AG09319 (cell line): ENCODE data around the gene MTHFD1.
A peak's percentile ranks its signal among the peaks of the same experiment; 100 is the strongest.

Experiments used
- DNase-seq: peaks from one replicate; pipeline ENCODE4 v3.0.0-alpha.2; 2010; ENCODE audit warnings: low read depth; ENCODE audit errors: extremely low read depth
- TF ChIP-seq, protein P1 (sequence below): IDR thresholded peaks from 2 replicates; pipeline ENCODE4 v1.5.1; 2011; ENCODE audit warnings: low read depth, mild to moderate bottlenecking, inconsistent platforms, low read length, moderate library complexity

MTHFD1 gene

DNA sequence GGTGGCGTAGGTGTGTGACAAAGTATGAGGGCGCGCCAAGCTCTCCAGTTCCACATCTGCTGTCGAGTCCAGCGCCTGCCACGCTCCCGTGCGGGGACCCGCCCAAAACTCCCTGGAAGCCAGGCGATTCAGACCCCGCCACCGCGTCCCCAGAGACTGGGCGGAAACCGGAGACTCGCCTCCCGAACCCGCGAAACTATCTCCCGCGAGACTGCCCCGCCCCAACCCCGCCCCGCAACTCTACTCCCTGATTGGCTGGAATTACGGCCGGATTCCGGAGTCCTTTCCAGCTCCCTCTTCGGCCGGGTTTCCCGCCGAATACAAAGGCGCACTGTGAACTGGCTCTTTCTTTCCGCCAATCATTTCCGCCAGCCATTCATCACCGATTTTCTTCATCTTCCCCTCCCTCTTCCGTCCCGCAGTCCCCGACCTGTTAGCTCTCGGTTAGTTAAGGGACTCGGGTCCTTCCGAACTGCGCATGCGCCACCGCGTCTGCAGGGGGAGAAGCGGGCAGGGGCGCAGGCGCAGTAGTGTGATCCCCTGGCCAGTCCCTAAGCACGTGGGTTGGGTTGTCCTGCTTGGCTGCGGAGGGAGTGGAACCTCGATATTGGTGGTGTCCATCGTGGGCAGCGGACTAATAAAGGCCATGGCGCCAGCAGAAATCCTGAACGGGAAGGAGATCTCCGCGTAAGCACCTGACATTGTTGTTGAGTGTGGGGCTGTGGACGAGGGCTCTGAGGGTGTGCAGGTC, at the start of gene MTHFD1:
MTHFD1 (plus strand) TSS at position 572 of the 751 bp plus-strand sequence; CDS start at position 647, 75 bp downstream.
- TF ChIP-seq, protein P1, sequence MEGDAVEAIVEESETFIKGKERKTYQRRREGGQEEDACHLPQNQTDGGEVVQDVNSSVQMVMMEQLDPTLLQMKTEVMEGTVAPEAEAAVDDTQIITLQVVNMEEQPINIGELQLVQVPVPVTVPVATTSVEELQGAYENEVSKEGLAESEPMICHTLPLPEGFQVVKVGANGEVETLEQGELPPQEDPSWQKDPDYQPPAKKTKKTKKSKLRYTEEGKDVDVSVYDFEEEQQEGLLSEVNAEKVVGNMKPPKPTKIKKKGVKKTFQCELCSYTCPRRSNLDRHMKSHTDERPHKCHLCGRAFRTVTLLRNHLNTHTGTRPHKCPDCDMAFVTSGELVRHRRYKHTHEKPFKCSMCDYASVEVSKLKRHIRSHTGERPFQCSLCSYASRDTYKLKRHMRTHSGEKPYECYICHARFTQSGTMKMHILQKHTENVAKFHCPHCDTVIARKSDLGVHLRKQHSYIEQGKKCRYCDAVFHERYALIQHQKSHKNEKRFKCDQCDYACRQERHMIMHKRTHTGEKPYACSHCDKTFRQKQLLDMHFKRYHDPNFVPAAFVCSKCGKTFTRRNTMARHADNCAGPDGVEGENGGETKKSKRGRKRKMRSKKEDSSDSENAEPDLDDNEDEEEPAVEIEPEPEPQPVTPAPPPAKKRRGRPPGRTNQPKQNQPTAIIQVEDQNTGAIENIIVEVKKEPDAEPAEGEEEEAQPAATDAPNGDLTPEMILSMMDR = no peak
- DNase-seq = peak; percentile 99

DNA sequence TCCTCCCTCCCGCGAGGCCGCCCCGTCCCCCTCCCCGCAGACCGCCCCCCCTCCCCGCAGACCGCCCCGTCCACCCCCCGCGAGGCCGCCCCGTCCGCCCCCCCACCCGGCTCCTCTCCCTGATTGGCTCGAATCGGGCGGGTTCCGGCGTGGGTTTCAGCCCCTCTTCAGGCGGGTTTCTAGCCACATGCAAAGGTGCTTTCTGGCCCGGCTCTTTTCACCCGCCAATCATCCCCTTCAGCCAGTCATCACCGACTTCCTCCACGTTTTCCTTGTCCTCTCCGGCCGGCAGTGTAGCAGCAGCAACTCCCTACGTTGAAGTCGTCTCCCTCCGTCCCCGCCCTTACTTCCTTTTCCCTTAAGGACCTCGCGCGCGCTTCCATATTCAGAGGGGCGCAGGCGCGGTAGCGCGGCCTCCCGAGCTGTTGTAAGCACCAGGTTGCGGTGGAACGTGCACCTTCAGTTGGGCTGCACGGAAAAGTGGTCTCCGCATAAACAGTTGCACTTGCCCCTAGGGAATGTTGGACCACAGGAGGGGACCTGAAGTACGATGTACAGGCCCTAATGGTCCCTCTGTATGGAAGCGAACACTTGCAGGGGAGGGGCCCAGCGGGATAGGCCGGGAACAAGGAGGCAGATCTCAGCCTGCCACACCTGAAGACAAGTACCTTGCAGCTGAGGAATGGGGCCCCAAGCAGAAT, 49.4 kb upstream of the MTHFD1 start:
- peak; percentile 89 for DNase-seq
- TF ChIP-seq, protein P1 = no peak

DNA sequence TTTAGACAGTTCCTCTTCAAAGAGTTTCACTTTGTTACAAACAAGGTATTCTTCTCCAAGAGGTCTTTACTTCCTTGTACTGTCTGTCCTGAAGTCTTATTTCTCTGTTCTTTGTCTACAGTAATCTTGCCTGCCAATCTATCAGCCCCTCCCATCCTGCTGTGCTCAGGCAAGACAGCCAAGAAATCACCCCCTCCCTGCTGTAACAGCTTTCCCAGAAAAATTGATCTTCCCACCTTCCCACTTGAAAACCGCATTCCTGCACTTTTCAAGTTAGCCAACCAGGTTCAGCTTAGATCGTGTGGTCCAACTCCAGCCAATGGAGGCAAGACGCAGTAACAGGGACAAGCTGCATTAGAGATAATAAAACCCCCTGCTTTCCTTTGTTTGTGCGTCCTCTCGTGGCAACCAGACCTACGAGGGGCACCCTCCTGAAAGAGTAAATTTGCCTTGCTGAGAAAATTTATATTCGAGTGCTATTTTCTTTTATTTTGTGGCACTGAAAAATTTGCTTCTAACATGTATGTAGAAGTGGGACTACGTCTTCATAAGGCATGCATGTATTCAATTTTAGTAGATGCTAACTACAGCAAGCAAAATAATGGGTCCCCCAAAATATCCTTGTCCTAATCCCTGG, 47.5 kb upstream of the MTHFD1 start:
- DNase-seq = no peak
- TF ChIP-seq, protein P1 = no peak

DNA sequence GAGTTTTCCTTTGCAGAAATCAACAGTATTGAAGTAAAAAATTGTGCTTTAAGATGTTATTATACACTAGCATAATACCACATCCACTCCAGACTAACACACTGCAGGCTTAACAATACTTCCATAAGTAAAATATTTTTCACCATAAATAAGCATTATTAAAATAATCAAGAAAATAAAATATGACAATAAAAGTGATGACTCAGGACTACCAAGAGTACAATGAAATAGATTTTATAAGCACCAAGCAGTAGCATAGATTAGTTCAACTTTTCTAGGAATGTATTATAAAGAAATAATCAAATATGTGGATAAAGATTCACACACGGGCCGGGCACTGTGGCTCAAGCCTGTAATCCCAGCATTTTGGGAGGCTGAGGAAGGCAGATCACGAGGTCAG, 40.4 kb upstream of the MTHFD1 start:
- TF ChIP-seq, protein P1 = no peak
- DNase-seq = no peak

DNA sequence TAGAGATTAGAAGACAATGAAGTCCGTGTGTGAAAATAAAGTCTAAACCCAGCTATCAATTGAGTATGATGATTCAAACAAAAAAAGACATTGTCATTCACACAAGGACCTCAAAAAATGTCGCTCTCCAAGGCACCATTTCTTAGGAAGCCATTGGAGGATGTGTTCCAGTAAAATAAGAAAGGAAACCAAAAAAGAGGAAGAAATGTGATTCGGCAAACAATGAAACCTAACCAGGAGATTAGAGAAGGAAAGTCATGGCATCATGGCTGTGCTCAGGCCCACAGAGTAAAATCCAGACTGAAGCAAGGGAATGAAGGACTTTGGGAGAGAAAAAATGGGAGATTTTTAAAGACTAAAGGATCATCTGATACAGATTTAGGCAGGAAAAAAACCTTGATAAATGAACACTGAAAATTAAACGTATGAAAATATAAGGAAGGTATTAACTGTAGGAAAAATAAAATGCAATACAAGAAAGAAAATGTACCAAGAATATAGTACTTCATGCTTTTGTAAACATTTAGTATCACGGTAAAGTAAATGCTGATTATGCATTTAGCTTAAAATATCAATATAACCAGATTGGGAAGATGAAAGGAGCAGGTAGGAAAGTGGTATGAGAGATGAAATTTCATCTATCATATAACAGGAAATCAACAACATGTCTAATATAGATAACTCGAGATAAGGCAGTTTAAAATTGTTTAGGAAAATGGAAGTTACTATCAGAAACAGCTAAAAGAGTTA, 38.2 kb upstream of the MTHFD1 start:
- TF ChIP-seq, protein P1 = no peak
- no peak for DNase-seq

DNA sequence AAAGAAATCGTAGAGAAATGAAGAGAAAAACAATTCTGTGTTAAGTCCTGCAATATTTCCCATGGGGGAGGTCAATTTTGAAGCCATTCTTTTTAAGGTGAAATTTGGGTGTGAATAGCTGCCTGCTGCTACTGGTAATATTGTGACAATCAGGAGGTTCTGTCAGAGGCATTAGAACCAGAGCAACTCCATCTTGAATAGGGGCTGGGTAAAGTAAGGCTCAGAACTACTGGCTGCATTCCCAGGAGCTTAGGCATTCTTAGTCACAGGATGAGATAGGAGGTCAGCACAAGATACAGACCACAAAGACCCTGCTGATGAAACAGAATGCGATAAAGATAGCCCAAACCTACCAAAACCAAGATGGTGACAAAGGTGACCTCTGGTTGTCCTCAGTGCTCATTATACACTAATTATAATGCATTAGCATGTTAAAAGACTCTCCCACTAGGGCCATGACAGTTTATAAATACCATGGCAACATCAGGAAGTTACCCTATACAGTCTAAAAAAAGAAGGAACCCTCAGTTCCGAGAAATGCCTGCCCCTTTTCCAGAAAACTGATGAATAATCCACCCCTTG, 24.8 kb upstream of the MTHFD1 start:
- TF ChIP-seq, protein P1 = no peak
- no peak for DNase-seq
